Naive B cell (primary cell): Measurements from ENCODE around the gene HSPB8. TPM values are rescaled to one million over a fixed set of nuclear protein-coding genes. Genes with fewer than 3 reads are reported as not detected.

Experiments used
- ATAC-seq, 2 donors: fragments of 150-1000 bp; cut with Tn5 transposase; 2 replicates each; pipeline ENCODE4 v1.10.0; 2021; ENCODE audit warnings: low read depth in 2 of 2, mild to moderate bottlenecking in 2 of 2, moderate library complexity in 2 of 2
- DNase-seq: peaks from one replicate; pipeline ENCODE4 v3.0.0; 2022
- H3K27ac Mint-ChIP-seq, 6 donors: one replicate each; pipeline ENCODE4 v1.8.0; 2020 to 2022; ENCODE audit warnings: mild to moderate bottlenecking in 6 of 6, mixed read lengths in 6 of 6, moderate library complexity in 5 of 6, inconsistent platforms in 2 of 6
- H3K27me3 Mint-ChIP-seq, 3 donors: one replicate each; pipeline ENCODE4 v1.8.0; 2021 to 2022; ENCODE audit warnings: mixed read lengths in 3 of 3, mild to moderate bottlenecking in 1 of 3
- H3K36me3 Mint-ChIP-seq, 2 donors: one replicate each; pipeline ENCODE4 v1.8.0; 2020 to 2022; ENCODE audit warnings: mixed read lengths in 2 of 2, inconsistent platforms in 1 of 2, mild to moderate bottlenecking in 1 of 2
- H3K4me1 Mint-ChIP-seq, 3 donors: one replicate each; pipeline ENCODE4 v1.8.0; 2020 to 2022; ENCODE audit warnings: mixed read lengths in 3 of 3, inconsistent platforms in 1 of 3, mild to moderate bottlenecking in 1 of 3, moderate library complexity in 1 of 3
- H3K4me3 Mint-ChIP-seq, 8 donors: one replicate each; pipeline ENCODE4 v1.8.0; 2020 to 2022; ENCODE audit warnings: mild to moderate bottlenecking in 8 of 8, mixed read lengths in 8 of 8, moderate library complexity in 8 of 8, inconsistent platforms in 2 of 8
- H3K9me3 Mint-ChIP-seq, 7 donors: one replicate each; pipeline ENCODE4 v1.8.0; 2020 to 2022; ENCODE audit warnings: mixed read lengths in 7 of 7, mild to moderate bottlenecking in 5 of 7, inconsistent platforms in 2 of 7, moderate library complexity in 1 of 7
- polyA plus RNA-seq, 6 donors: library from polyadenylated mRNA; unstranded; fragments of 300-500 nt; fragmentation: Illumina TruSeq; gene quantifications; one replicate each; pipeline ENCODE4 v1.2.3, GENCODE V29; 2021; ENCODE audit warnings: low read depth in 6 of 6

HSPB8 gene
- polyA plus RNA-seq, 6 donors from 2014 or later, result not detected

- Mint-ChIP-seq H3K27me3 (peaks cover 8 to 32% (median 23%) of the 10 kb centered on the region in 3 donors), H3K27ac (no peak overlapping the region), H3K4me3 (no peak overlapping the region), H3K9me3 (peaks cover 0 to 18% (median 3%) of the 10 kb centered on the region in 7 donors), H3K36me3 (no peaks in the 10 kb centered on the region), H3K4me1 (no peaks in the 10 kb centered on the region)
- ATAC-seq (no peak), DNase-seq (no peak)
Observed at GRCh38 chr12:119229837-119230236, 51.1 kb downstream of the HSPB8 start.

DNA sequence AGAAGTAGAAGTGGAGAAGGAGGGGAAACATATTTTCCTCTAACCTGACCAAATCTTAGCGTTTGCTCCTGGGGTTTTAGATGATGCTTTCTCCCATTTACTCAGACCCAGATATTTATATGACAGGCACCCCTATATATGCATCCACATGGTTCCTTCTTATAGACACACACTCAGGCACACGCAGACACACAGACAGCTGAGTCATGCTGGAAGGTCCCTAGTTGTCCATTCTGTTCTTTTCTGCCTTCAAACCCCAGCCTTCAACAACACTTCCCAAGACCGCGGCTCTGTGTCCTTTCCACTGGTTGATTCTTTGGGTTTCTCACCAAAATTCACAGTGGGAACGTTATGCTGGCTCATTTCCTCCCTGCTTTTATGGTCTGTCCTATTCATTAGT, 52.1 kb downstream of the HSPB8 start:
- peaks cover 8 to 30% (median 26%) of the 10 kb centered on the region in 3 donors for H3K27me3 Mint-ChIP-seq
- H3K9me3 Mint-ChIP-seq, result peaks cover 0 to 18% (median 3%) of the 10 kb centered on the region in 7 donors
- H3K36me3 Mint-ChIP-seq, result no peaks in the 10 kb centered on the region
- no peak overlapping the region for H3K27ac Mint-ChIP-seq
- no peaks in the 10 kb centered on the region for H3K4me1 Mint-ChIP-seq
- DNase-seq (no peak), ATAC-seq (no peak)
- no peak overlapping the region for H3K4me3 Mint-ChIP-seq

DNA sequence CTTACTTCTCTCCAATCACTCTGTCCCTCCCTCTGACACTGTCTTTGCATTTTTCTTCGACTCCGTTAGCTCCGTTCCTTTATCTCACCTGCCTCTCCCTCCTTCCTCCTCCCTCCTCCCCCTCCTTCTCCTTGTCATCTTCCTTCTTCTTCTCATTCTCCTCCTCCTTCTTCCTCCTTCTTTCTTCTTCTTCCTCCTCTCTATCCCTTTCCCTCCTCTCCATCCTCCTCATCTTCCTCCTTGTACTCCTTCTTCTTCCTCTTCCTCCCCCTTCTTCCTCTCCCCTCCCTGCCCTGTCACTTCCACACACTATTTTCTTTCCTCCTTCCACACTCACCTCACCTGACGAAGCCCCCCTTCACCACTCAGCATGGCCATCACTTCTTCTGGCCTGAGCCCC, 53.0 kb downstream of the HSPB8 start:
- no peak for DNase-seq
- H3K9me3 Mint-ChIP-seq, result peaks cover 0 to 15% (median 5%) of the 10 kb centered on the region in 7 donors
- no peaks in the 10 kb centered on the region for H3K4me1 Mint-ChIP-seq
- H3K27ac Mint-ChIP-seq, result peak overlapping the region in 1 of 6 donors; percentile 3
- H3K4me3 Mint-ChIP-seq, result no peak overlapping the region
- no peaks in the 10 kb centered on the region for H3K36me3 Mint-ChIP-seq
- peaks cover 8 to 30% (median 24%) of the 10 kb centered on the region in 3 donors for H3K27me3 Mint-ChIP-seq
- no peak for ATAC-seq

- H3K4me3 Mint-ChIP-seq, result no peak overlapping the region
Observed at GRCh38 chr12:119235197-119235751, 56.5 kb downstream of the HSPB8 start.

DNA sequence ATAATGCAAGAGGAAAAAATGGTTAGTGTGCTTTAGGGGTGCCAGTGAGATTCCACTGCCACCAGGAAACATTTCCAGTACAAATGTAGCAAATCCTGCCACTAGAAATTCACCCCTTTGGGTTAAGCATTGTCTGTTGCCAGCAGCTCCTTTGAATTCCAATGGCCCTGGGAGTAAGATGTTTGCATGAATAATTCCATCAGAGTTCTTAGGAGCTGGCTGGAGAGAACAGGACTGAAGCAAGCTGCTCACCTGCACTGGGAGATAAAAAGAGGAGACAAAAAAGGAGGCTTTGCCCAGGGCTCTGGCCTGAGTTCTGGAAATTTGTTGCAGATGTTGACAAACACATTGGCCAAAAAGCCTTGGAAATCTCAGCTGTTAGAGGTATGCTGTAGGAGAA, 57.6 kb downstream of the HSPB8 start:
- Mint-ChIP-seq H3K9me3 (peaks cover 4 to 15% (median 8%) of the 10 kb centered on the region in 7 donors), H3K27ac (no peak overlapping the region), H3K4me3 (no peak overlapping the region), H3K4me1 (no peaks in the 10 kb centered on the region), H3K36me3 (no peaks in the 10 kb centered on the region), H3K27me3 (peaks cover 5 to 38% (median 24%) of the 10 kb centered on the region in 3 donors)
- no peak for ATAC-seq
- no peak for DNase-seq

More at GRCh38 chr12:119235197-119235751, 56.5 kb downstream of the HSPB8 start:
- H3K9me3 Mint-ChIP-seq, result peaks cover 4 to 15% (median 6%) of the 10 kb centered on the region in 7 donors
- peaks cover 5 to 28% (median 24%) of the 10 kb centered on the region in 3 donors for H3K27me3 Mint-ChIP-seq
- no peak for ATAC-seq
- no peaks in the 10 kb centered on the region for H3K36me3 Mint-ChIP-seq
- H3K4me1 Mint-ChIP-seq, result no peaks in the 10 kb centered on the region
- no peak for DNase-seq
- H3K27ac Mint-ChIP-seq, result no peak overlapping the region

DNA sequence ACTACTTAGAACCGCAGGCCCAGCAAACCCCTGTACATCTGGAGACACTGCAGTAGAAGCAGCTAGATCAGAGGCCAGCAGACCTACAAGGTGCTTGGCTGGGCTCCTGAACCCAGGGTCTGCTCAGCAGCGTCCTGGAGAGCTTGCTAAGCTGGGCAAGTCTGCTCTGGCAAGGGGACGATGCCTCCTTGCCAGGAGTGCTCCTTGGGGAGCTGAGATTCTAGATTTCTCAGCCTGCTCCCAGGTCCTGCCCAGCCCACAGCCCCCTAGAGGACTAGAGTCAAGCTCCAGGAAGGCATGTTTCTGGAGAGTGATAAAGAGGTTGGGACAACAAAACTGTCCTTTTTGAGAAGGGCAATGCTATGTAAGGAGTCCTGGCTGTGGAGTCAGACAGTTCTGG, 60.3 kb downstream of the HSPB8 start:
- Mint-ChIP-seq H3K36me3 (no peaks in the 10 kb centered on the region), H3K27me3 (peaks cover 0 to 25% (median 3%) of the 10 kb centered on the region in 3 donors), H3K27ac (no peak overlapping the region), H3K4me1 (no peaks in the 10 kb centered on the region), H3K9me3 (peaks cover 4 to 19% (median 6%) of the 10 kb centered on the region in 7 donors), H3K4me3 (no peak overlapping the region)
- ATAC-seq (no peak), DNase-seq (no peak)

DNA sequence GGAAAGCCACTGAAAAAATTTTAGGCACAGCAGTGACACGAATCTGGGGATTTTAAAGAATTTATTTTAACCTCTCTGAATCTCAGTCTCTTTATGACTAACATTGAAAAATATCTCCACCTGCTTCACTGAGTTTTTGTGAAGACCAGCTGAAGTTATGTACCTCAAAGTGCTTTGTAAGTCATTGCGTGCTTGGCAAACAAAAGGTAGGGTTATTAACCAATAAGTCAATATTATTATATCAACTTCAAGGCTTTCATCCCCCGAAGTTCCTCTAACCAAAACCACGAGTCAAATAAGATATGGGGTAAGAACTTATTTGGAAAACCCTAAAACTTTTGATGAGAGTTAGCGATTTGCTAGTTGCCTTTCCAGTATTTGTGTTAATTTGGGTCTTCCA, 62.3 kb downstream of the HSPB8 start:
- peaks cover 4 to 19% (median 8%) of the 10 kb centered on the region in 7 donors for H3K9me3 Mint-ChIP-seq
- H3K4me1 Mint-ChIP-seq, result no peaks in the 10 kb centered on the region
- no peak overlapping the region for H3K4me3 Mint-ChIP-seq
- DNase-seq (no peak), ATAC-seq (no peak)
- H3K36me3 Mint-ChIP-seq, result no peaks in the 10 kb centered on the region
- peaks cover 4 to 17% (median 7%) of the 10 kb centered on the region in 3 donors for H3K27me3 Mint-ChIP-seq
- H3K27ac Mint-ChIP-seq, result no peak overlapping the region

DNA sequence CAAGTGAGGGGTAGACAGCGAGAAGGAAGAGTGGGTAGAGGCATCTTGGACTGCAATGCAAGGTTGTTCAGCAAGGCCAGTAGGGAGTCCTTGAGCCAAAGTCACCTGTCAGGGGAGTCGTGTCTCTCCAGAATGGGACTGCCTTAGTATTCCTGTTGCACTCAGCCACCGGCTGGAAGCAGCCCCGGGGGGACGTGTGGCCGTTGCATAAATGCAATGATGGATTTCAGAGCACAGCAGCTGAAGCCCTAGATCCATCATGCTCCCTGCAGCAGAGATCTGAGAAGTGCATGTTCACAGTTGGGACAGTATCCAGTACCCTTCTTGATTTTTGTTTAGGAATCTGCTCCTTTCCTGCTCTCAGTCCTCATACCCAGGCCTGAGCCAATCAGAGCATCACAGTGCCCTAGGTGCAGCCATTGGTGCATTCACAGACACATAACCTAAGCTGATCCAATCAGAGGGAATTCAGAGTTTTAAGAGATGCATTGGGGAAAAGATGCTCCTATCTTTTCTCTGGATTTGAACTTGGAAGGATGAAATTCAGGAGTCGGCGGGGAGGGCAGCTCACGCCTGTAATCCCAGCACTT, 62.9 kb downstream of the HSPB8 start:
- ATAC-seq, result no peak
- peaks cover 2 to 19% (median 6%) of the 10 kb centered on the region in 7 donors for H3K9me3 Mint-ChIP-seq
- H3K27ac Mint-ChIP-seq, result no peak overlapping the region
- H3K4me1 Mint-ChIP-seq, result no peaks in the 10 kb centered on the region
- H3K36me3 Mint-ChIP-seq, result no peaks in the 10 kb centered on the region
- no peak overlapping the region for H3K4me3 Mint-ChIP-seq
- peaks cover 4 to 13% (median 8%) of the 10 kb centered on the region in 3 donors for H3K27me3 Mint-ChIP-seq
- no peak for DNase-seq

Other genes with a start within 250 kb of the HSPB8 start
- not detected for gene SRRM4, start 197.4 kb upstream of the HSPB8 start, polyA plus RNA-seq
- gene CCDC60, start 155.8 kb downstream of the HSPB8 start, polyA plus RNA-seq, result not detected